NOMO-1 treated with DMSO at 0.1 percent for 48 hours (cell line): Measurements from ENCODE around the gene XKRX.

Source experiments
- DNase-seq: peaks from one replicate; lab custom pipeline; 2025; ENCODE audit not compliant: unreplicated experiment; lab: John Stamatoyannopoulos, UW

Gene XKRX

GRCh38 chrX:100895365-100896075 is 33.2 kb downstream of the XKRX start:
- no peak for DNase-seq

GRCh38 chrX:100883654-100884053 is 45.1 kb downstream of the XKRX start:
- DNase-seq = no peak

- DNase-seq = no peak
These were observed 48.3 kb downstream of the XKRX start for GRCh38 chrX:100880368-100880767.

- DNase-seq = no peak
These were observed 54.4 kb downstream of the XKRX start, which contains the start of gene NOX1 for GRCh38 chrX:100874325-100874724. TSS of gene NOX1 (minus strand) at chrX:100874359. CDS start at chrX:100874139, 220 bp downstream.

- DNase-seq = no peak
These were observed 56.8 kb downstream of the XKRX start for GRCh38 chrX:100871594-100872560.

- DNase-seq = no peak
These were observed 58.2 kb downstream of the XKRX start for GRCh38 chrX:100870527-100870926.

GRCh38 chrX:100868273-100868672 is 60.4 kb downstream of the XKRX start:
- no peak for DNase-seq

- DNase-seq = no peak
These were observed 63.9 kb downstream of the XKRX start for GRCh38 chrX:100864657-100865391.
